Muscle of arm (tissue), 12 donors: ENCODE data around the gene EEF1AKMT3. TPM values are rescaled to one million over a fixed set of nuclear protein-coding genes. Genes with fewer than 3 reads are reported as not detected.
A peak's percentile ranks its signal among the peaks of the same experiment; 100 is the strongest.

Experiments used
- DNase-seq: peaks from one replicate; pipeline ENCODE4 v3.0.0-alpha.2; 2013
- polyA plus RNA-seq, 12 donors: library from polyadenylated mRNA; unstranded; fragments of 120-200 nt; gene quantifications; one replicate each; pipeline ENCODE4 v1.2.1, GENCODE V29; 2013; ENCODE audit not compliant: insufficient read length in 12 of 12

EEF1AKMT3 gene
- polyA plus RNA-seq, 12 donors, result 5.5 to 13.3 (median 7.6) TPM; not detected in 1

- DNase-seq, result no peak
Observed at GRCh38 chr12:57750561-57751431, 21.6 kb upstream of the EEF1AKMT3 start.

GRCh38 chr12:57751432-57751787, 21.0 kb upstream of the EEF1AKMT3 start:
- DNase-seq, result no peak

- DNase-seq, result peak; percentile 98
Observed at GRCh38 chr12:57751788-57752667, 20.4 kb upstream of the EEF1AKMT3 start, which contains the start of gene CDK4. CDK4 (minus strand) TSS chr12:57752310; CDS start chr12:57751717, 593 bp downstream.

DNA sequence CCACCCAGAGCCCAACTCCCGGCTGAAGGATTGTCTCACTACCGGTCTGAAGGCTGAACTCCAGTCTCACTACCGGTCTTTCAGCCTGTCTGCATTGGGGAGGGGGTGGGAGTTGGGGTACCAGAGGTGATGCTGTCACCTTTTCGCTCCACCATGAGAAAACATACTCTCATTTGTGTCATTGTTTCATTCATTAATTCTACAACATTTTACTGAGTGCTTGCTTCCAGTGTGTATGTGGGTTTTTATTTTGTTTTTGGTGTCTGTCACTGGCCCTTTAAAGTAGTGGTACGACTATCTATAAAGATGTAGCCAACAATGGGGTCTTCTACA, 19.8 kb upstream of the EEF1AKMT3 start:
- no peak for DNase-seq

GRCh38 chr12:57753756-57754337, 18.6 kb upstream of the EEF1AKMT3 start:
- no peak for DNase-seq

GRCh38 chr12:57754411-57755193, 17.8 kb upstream of the EEF1AKMT3 start, which contains the start of gene MARCHF9:
MARCHF9 (plus strand) TSS chr12:57755103; CDS start chr12:57755529, 426 bp downstream.
- no peak for DNase-seq

GRCh38 chr12:57755194-57755453, 17.3 kb upstream of the EEF1AKMT3 start:
- no peak for DNase-seq

GRCh38 chr12:57755454-57756372, 16.7 kb upstream of the EEF1AKMT3 start:
- DNase-seq, result no peak

DNA sequence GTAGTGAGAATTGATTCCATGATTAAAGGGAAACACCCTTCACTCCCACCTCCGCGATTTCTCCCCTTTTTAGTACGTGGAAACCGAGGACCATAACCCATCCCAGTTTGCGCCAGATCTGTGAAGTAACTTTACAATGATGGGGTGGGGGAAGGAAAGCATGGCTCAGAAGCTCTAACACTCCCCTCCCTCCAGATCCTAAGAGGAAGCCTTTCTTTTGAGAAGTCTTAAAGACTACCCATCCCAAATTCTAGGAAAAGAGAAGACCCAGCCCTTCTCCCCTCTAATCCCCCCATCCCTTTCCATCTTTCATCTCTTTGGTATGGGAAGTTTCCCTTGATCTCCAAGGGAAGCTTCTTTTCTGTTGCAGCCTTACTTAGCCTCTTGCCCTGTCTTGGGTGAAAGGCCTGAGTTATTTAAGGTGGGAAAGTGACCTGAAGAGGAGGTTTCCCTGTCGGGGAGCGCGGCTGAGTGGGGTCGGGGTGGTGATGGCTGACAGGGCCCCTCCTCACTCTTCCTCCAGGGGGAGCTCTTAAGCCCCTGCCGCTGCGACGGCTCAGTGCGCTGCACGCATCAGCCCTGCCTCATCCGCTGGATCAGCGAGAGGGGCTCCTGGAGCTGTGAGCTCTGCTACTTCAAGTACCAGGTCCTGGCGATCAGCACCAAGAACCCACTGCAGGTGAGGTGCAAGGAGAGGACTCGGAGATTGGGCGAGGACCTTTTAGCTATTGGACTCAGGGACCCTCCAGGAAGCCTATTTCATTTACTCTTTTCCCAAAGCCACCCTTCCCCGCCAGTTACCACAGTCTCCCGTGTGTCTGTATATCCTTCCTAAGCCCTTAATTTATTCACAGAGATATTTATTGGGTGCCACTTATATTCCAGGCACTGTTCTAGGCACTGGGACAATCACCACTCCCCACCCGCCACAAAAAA, 15.7 kb upstream of the EEF1AKMT3 start:
- no peak for DNase-seq

- no peak for DNase-seq
Observed at GRCh38 chr12:57757771-57758170, 14.6 kb upstream of the EEF1AKMT3 start.

- no peak for DNase-seq
Observed at GRCh38 chr12:57758552-57759359, 13.7 kb upstream of the EEF1AKMT3 start.

DNA sequence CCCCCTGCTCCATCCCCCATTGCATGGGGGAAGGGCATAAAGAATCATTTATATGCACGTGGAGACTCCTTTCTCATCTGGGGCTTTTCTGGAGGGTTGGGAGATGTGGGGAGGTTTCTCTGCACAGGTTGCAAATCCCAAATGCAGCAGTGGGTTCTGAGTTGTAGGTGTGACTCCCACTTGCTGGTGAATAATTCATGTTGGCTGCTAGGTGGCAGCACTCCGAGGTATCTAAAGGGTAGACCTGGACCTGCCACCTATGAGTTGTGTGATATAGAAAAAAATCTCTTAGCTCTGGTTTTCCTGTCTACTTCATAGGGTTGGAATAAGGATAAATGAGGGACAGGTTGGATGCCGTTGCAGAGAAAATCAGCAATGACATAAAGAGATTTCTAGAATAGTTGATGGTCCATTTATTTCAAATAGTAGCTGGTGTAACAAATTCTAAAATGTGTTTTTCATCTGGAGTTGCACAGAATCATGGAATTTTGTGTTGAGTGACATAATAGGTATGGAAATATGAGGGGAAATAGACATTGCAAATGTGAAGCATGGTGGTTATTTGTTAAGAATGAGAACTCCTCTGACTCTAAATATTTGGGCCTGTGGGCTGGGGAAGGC, 12.9 kb upstream of the EEF1AKMT3 start:
- no peak for DNase-seq

DNA sequence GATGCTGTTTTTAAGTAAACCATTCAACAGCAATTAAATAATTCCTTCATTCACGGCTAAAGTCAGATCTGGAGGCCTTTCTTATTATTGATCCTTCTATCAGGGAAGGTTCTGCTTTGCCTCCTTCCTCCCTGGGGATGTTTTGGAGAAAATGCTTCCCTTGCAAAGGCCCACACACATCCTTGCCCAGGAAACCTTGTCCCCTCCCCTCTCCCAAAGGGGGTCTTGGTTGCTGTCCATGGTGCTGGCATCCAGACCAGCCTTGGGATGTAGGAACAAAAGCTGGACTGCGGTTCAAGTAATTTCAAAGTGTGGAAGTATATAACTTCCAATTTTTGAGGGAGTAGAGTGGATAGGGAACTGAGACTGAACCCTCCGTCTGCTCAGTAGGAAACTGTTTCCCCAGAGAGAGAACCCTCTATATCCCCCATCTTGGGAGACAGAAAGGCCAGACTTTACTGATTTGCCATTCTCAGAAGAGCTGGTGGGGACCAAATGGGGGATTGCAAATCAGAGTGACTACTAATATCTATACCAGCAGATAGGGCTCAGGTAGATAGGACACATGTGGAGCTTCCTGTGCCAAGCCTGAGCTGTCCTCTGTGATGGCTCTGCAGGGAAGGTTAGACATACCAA, 11.9 kb upstream of the EEF1AKMT3 start:
- DNase-seq, result no peak

DNA sequence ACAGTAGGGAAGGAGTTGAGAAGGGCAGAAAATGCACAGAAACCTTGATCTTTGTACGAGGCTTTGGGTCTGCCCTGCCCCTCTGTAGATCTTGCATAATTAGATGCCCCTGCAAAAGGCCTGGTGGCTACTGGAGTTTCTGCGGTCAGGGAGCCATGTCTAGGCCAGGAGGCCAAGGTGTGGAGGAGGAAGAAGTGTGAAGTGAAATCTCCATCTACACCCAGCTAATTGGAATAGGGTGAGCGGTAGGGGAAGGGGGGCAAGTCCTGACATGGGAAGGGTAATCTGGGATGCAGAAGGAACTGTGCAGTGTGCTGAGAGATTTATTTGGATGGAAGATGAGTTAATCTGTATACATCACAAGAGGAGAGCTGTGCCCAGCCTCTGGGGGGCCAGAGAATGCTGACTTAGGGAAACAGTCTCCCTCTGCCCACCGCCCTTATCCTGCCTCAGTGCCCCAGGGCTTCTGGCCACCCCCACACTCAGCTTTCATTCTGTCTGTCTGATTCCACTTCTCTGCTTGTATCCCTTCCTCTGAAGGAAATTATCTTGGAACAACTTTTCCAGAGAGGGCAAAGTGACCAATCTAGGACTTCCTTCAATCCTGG, 10.9 kb upstream of the EEF1AKMT3 start:
- DNase-seq, result no peak

- DNase-seq, result no peak
Observed at GRCh38 chr12:57762463-57762862, 10.0 kb upstream of the EEF1AKMT3 start.

- DNase-seq, result no peak
Observed at GRCh38 chr12:57763881-57764661, 8.3 kb upstream of the EEF1AKMT3 start.
